ENCODE data around the gene ZDHHC14. TPM values are rescaled to one million over a fixed set of nuclear protein-coding genes. Genes with fewer than 3 reads are reported as not detected.

The ZDHHC14 gene
- total and polyA plus RNA-seq, 9 donors, result 4.9 to 16.4 (median 5.9) TPM

GRCh38 chr6:157427969-157428368 is 47.0 kb downstream of the ZDHHC14 start:
- 77 to 86% (median 78%) methylated on average over 7 of the region's 7 CpGs for WGBS, 3 donors
- no peak for DNase-seq
- no peak for TF ChIP-seq POLR2A (IDR thresholded peaks at IDR 0.05)
- no peak for TF ChIP-seq CTCF (IDR thresholded peaks at IDR 0.05)
- TF ChIP-seq EP300 (IDR thresholded peaks at IDR 0.05), result no peak
- Histone ChIP-seq H3K27ac (no peak overlapping the region), H3K4me3 (no peak overlapping the region), H3K4me1 (ENCODE audit: insufficient read depth) (no peaks in the 10 kb centered on the region), H3K9me3 (no peaks in the 10 kb centered on the region), H3K27me3 (no peaks in the 10 kb centered on the region), H3K36me3 (no peaks in the 10 kb centered on the region)
- intact Hi-C loops (cut with DNase I), result no loop called here

- Histone ChIP-seq H3K36me3 (no peaks in the 10 kb centered on the region), H3K27ac (no peak overlapping the region), H3K27me3 (no peaks in the 10 kb centered on the region), H3K4me3 (no peak overlapping the region), H3K9me3 (no peaks in the 10 kb centered on the region), H3K4me1 (ENCODE audit: insufficient read depth) (no peaks in the 10 kb centered on the region)
- TF ChIP-seq CTCF (IDR thresholded peaks at IDR 0.05) (no peak), POLR2A (IDR thresholded peaks at IDR 0.05) (no peak), EP300 (IDR thresholded peaks at IDR 0.05) (no peak)
- no peak for DNase-seq
- WGBS, 3 donors, result 78 to 88% (median 82%) methylated on average over 20 to 21 of the region's 21 CpGs
- intact Hi-C loops (cut with DNase I), result no loop called here
Observed at GRCh38 chr6:157428427-157429202, 47.6 kb downstream of the ZDHHC14 start.

GRCh38 chr6:157429248-157429647 is 48.3 kb downstream of the ZDHHC14 start:
- Histone ChIP-seq H3K4me3 (no peak overlapping the region), H3K4me1 (ENCODE audit: insufficient read depth) (no peaks in the 10 kb centered on the region), H3K9me3 (no peaks in the 10 kb centered on the region), H3K27ac (no peak overlapping the region), H3K36me3 (no peaks in the 10 kb centered on the region), H3K27me3 (no peaks in the 10 kb centered on the region)
- intact Hi-C loops (cut with DNase I), result no loop called here
- TF ChIP-seq CTCF (IDR thresholded peaks at IDR 0.05) (no peak), EP300 (IDR thresholded peaks at IDR 0.05) (no peak), POLR2A (IDR thresholded peaks at IDR 0.05) (no peak)
- 67 to 79% (median 74%) methylated on average over 1 of the region's 1 CpG for WGBS, 3 donors
- DNase-seq, result no peak

- WGBS, 3 donors, result 44 to 72% (median 47%) methylated on average over 3 of the region's 3 CpGs
- no peak overlapping the region for H3K27ac ChIP-seq
- H3K27me3 ChIP-seq, result no peaks in the 10 kb centered on the region
- no peak for TF ChIP-seq CTCF (IDR thresholded peaks at IDR 0.05)
- no peak for TF ChIP-seq POLR2A (IDR thresholded peaks at IDR 0.05)
- no peak for TF ChIP-seq EP300 (IDR thresholded peaks at IDR 0.05)
- no peaks in the 10 kb centered on the region for H3K9me3 ChIP-seq
- DNase-seq, result no peak
- intact Hi-C loops (cut with DNase I), result no loop called here
- H3K4me3 ChIP-seq, result no peak overlapping the region
- peaks cover 4% of the 10 kb centered on the region for H3K4me1 ChIP-seq (ENCODE audit: insufficient read depth)
- H3K36me3 ChIP-seq, result no peaks in the 10 kb centered on the region
Observed at GRCh38 chr6:157430834-157431233, 49.8 kb downstream of the ZDHHC14 start.

All from ovary (tissue), 9 donors.